Activated naive CD4-positive, alpha-beta T cell treated with Interleukin-2 at 50 U/mL for 16 hours (primary cell): ENCODE results near the gene RHBDL1.

Experiments used
- DNase-seq: peaks from one replicate; pipeline ENCODE4 v3.0.0-alpha.2; 2020

RHBDL1 gene

DNA sequence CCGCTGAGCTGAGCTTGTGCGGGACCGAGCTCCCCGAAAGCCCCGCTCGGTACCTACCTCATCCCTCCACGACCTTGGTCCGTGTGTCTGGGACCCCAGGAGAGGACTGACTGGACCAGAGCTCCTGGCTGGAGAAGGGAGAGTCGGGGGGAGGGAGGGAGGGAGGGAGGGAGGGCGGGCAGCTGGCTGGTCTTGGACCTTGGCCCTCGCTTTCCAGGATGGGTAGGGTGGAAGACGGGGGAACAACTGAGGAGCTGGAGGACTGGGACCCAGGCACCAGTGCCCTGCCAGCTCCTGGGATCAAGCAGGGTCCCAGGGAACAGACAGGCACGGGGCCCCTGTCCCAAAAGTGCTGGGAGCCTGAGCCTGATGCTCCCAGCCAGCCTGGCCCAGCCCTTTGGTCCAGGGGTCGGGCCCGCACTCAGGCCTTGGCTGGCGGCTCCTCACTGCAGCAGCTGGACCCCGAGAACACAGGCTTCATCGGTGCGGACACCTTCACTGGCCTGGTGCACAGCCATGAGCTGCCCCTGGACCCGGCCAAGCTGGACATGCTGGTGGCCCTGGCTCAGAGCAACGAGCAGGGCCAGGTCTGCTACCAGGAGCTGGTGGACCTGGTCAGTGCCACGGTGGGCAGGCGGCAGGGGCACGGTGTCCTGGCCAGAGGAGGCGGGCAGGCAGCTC is 553 bp downstream of the RHBDL1 start:
- DNase-seq = no peak

DNA sequence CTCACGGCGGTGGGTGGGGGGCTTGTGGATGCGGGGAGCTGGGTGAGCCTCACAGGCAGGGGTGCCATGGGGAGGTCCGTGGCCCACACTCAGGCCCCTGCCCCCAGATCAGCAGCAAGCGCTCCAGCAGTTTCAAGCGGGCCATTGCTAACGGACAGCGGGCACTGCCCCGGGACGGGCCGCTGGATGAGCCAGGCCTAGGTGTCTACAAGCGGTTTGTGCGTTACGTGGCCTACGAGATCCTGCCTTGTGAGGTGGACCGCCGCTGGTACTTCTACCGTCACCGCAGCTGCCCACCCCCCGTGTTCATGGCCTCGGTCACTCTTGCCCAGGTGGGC is 1.1 kb downstream of the RHBDL1 start:
- no peak for DNase-seq

DNA sequence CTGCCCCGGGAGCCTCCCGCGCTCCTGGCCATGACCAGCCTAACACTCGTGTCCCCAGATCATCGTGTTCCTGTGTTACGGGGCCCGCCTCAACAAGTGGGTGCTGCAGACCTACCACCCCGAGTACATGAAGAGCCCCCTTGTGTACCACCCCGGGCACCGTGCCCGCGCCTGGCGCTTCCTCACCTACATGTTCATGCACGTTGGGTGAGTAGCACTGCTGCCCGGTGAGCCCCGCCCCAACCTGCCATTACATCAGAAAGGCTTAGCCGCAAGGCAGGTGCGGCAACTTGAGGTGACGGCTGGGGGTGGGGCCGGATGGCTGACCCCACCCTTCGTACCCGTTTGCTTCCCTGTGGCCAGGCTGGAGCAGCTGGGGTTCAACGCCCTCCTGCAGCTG is 1.4 kb downstream of the RHBDL1 start:
- peak; percentile 28 for DNase-seq

DNA sequence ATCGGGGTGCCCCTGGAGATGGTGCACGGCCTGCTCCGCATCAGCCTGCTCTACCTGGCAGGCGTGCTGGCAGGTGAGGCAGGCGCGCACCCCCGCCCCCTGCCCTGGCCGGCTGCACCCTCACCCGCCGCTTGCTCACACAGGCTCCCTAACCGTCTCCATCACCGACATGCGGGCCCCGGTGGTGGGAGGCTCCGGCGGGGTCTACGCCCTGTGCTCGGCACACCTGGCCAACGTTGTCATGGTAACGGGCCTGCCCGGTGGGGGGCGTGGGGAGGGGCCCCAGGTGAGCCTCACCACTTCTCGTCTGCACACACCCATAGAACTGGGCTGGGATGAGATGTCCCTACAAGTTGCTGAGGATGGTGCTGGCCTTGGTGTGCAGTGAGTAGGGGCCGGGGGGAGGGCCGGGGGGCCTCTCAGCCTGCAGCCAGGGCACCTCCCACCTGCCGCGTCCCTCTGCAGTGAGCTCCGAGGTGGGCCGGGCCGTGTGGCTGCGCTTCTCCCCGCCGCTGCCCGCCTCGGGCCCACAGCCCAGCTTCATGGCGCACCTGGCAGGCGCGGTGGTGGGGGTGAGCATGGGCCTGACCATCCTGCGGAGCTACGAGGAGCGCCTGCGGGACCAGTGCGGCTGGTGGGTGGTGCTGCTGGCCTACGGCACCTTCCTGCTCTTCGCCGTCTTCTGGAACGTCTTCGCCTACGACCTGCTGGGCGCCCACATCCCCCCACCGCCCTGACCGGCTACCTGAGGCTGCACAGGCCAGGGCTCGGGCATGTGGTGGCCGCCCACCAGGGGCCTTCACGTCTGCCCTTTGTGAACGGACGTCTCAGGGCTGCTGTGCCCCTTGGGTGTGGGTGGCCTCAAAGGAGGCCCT is 2.1 kb downstream of the RHBDL1 start:
- DNase-seq = no peak

DNA sequence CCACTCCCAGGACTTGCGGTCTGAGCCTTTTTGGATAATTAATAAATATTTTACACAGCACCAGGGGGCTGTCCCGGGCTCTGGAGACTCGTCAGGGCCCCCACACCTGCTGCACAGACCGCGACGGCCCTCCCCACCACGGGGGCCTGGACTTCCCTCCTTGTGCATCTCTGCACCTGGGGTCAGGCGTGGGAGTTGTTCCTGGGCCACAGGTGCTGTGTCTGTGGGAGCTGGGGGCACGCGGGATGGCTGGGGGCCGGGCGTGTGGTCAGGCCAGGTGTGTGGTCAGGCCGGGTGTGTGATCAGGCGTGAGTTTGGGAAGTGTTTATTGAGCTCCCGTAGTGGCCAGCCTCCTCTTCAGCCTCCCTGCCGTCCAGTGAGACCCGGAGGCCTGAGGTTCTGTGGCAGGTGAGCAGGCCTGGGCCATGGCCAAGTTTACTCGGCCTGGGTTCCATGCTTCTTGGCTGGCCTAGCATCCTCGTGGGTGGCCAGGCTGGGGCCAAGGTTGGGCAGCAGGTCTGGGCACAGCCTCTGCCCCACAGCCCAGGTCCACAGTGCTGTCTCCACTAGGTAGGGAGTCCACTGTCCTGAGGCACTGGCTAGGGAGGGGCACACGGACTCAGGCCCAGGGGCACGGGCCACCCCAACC is 2.9 kb downstream of the RHBDL1 start:
- no peak for DNase-seq

DNA sequence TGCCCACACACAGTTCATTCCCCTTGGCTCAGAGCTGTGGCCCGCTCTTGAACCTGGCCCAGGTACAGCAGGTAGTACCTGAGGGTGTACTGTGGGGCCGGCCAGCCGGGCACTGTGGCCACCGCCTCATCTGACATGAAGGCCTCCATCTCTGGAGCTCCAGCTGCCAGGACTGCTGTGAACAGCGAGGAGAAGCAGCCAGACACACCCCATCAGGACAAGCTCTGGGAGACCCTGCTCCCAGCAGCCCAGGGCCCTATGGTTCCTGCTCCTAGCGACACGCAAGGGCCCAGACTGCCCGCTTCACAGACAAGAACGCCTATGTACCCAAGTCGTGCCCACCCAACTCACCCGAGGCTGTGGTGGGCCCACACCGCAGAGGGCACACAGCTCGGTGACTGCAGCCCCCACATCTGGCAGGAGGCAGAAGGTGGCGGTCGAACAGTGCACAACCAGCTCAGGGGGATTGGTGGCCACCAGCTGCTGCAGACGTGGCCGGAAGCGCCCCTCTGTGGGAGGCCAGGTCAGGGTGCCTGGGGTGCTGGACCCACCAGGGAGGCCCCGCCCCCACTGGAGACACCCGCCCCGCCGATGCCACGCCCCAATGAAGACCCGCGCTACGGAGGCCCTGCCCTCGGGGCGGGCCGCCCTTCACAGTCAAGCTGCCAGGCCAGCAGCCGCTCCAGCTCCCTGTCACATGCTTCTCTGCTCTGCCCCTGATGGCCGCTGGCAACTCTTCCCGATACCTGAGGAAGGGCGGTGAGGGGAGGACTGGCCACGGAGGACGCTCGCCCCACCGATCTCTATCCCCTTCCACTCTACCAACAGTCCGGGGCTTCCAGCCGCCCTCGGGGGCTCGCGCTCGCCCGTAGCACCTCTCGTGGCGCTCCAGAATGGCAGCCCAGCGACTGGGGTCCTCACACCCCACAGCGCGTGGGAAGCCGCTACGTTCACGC is 3.7 kb downstream of the RHBDL1 start:
- peak; percentile 53 for DNase-seq

DNA sequence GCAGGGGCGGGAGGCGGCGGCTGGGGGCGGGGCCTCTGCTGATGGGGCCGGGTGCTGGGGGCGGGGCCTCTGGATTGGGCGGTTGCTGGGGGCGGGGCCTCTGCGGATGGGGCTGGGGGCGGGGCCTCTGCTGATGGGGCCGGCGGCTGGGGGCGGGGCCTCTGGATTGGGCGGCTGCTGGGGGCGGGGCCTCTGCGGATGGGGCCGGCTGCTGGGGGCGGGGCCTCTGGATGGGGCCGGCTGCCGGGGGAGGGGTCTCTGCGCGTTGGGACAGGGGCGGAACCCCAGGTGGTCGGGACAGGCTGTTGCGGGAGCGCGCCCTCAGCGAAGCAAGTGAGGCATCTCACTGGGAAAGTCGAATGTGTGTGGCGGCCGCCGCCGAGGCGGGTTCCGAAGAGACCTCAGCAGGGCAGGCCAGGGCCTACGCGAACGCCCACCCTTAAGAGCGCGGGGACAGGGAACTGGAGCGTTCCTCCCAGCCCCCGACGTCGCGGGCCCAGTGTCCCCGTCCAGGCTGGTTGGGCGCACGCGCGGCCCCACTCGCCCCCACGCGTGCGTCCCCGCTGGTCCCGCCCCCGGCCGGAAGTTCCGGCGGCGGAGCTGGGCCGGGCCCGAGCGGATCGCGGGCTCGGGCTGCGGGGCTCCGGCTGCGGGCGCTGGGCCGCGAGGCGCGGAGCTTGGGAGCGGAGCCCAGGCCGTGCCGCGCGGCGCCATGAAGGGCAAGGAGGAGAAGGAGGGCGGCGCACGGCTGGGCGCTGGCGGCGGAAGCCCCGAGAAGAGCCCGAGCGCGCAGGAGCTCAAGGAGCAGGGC is 4.5 kb downstream of the RHBDL1 start, which contains the start of gene STUB1:
Gene STUB1 (plus strand): TSS at position 597 of the 811 bp plus-strand sequence. CDS start 116 bp downstream, at position 713.
- peak; percentile 88 for DNase-seq

DNA sequence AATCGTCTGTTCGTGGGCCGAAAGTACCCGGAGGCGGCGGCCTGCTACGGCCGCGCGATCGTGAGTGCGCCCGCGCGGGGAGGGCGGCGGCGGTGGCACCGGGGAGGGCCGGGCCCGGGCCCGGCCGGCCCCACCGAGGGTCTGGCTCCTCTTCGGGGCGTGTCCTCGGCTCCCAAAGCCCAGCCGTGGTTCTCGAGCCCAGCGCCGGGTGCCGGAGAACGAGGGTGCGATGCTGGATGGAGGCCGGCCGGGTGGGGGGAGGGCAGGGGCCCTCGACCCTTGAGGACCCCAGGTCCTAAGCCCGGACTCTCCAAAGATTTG is 5.1 kb downstream of the RHBDL1 start:
- DNase-seq = no peak

DNA sequence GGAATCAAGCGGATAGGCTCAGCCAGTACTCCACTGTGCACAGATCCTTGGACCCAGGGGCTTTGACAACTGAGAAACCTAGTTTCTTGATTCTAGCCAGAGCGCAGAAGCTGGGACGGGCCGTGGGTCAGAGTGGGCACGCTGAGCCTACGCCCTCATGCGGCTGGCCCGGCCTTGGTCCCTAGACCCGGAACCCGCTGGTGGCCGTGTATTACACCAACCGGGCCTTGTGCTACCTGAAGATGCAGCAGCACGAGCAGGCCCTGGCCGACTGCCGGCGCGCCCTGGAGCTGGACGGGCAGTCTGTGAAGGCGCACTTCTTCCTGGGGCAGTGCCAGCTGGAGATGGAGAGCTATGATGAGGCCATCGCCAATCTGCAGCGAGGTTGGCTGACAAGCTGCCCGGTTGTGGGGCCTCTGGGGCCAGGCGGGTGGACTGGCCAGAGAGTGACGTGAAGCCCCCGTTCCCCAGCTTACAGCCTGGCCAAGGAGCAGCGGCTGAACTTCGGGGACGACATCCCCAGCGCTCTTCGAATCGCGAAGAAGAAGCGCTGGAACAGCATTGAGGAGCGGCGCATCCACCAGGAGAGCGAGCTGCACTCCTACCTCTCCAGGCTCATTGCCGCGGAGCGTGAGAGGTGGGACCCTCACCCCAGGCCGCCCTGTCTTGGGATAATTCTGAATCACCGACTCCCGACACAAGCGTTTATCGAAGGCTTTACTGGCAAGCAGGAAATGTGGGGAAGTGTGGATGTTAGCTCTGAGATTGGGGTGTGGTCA is 5.7 kb downstream of the RHBDL1 start:
- no peak for DNase-seq

DNA sequence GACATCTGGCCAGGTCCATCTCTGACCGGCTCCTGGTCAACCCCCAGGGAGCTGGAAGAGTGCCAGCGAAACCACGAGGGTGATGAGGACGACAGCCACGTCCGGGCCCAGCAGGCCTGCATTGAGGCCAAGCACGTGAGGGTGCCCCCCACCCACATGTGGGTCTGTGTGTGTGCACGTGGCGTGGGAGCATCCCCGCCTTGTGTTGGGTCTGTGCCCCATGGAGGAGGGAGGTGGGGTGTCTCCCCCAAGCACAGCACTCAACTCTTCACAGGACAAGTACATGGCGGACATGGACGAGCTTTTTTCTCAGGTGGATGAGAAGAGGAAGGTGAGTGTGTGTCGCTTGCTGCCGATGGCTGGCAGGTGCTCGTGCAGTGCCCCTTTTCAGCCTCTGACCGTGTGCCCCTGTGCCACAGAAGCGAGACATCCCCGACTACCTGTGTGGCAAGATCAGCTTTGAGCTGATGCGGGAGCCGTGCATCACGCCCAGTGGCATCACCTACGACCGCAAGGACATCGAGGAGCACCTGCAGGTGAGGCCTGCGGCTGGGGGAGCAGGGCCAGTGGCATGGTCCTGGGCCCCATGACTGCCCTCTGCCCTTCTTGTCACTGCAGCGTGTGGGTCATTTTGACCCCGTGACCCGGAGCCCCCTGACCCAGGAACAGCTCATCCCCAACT is 6.4 kb downstream of the RHBDL1 start:
- DNase-seq = no peak

DNA sequence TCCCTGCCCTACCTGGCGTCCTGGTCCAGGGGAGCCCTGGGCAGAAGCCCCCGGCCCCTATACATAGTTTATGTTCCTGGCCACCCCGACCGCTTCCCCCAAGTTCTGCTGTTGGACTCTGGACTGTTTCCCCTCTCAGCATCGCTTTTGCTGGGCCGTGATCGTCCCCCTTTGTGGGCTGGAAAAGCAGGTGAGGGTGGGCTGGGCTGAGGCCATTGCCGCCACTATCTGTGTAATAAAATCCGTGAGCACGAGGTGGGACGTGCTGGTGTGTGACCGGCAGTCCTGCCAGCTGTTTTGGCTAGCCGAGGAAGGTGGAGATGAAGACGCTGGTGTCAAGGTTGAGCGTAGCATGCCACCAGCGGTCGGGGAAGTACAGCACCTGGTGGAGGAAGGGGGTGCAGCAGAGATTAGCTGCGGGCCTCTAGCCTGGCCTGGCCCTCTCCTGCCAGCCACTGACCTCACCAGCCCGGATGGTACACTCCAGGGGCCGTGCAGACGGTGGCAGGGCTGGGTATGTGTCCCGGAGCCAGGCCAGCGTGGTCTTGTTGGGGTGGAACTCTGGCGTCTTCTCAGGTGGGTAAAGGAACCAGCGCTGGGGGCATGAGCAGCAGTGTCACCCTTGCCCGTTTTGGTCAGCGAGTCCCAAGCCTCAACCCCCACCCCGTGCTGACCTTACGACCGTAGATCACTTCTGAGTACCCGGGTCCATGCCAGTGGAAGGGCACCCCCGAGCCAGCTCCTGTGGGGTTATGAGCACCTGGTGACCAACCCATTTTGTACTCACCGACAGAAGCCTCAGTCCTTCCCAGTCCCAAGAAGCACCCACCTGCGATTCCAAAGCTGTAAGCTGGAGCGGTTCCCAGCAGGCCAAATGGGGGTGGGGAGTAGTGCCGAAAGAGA is 7.3 kb downstream of the RHBDL1 start:
- DNase-seq = no peak

DNA sequence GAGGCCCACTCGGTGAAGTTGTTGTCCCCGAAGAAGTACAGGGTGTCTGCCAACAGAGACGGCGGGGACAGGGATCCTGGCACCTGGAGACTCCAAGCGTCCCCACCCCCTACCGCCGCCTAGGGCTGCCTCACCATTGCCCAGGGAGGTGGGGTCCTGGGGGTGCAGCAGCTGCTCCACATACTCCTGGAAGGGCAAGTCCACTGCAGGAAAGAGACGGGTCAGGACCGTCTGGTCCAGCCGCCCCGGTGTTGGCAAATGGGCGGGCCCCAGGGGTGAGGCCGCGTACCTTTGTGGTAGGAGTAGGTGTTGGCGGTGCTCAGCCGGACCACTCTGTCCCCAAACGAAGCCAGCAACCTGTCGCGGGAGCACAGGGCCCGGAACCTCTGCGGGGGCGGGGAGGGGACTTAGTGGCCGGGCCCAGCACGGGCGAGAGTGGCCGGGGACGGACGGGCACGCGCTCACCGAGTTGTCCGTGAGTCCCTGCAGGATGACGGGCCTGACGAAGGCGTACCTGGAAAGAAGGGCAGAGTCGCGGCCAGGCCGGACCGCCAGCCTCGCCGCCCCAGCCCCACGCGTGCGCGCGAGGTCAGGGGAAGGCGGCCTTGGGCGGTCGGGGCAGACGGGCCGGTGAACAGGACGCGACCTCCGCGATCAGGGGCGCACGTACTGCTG is 8.1 kb downstream of the RHBDL1 start:
- no peak for DNase-seq

DNA sequence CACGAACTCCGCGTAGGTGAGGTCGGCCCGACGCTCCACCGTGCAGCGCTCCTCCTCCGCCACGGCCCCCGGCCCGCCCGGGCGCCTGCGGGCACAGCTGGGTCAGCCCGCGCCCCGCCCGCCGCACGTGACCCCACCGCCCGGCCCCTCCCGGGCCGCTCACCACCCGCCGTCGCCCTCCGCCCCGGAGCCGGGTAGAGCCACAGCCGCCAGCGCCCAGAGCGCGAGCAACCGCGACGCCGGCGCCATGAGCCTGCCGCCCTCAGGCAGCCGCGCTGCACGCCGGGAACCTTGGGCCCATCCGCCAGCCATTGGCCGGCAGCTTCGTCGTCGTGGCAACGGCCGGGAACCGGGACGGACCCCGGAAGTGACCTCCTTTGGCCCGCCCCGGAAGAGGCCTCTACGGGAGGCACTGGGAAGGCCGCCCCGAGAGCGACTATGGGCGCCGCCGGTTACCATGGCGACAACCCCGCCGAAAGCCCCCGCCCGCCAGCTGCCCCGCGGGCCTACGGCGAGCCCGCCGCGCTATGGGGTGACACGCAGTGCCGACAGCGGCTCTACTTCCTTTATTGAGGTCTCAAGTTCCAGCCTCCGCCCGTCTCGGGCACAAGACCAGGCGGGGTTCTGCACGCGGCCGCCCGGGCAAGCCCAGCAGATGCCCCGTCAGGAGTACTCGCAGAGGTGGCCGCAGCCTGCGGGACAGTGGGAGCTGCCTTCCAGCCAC is 8.8 kb downstream of the RHBDL1 start, which contains the start of gene JMJD8:
Gene JMJD8 (minus strand): TSS at position 264 of the 724 bp plus-strand sequence. CDS start 15 bp downstream, at position 249.
- peak; percentile 99 for DNase-seq

DNA sequence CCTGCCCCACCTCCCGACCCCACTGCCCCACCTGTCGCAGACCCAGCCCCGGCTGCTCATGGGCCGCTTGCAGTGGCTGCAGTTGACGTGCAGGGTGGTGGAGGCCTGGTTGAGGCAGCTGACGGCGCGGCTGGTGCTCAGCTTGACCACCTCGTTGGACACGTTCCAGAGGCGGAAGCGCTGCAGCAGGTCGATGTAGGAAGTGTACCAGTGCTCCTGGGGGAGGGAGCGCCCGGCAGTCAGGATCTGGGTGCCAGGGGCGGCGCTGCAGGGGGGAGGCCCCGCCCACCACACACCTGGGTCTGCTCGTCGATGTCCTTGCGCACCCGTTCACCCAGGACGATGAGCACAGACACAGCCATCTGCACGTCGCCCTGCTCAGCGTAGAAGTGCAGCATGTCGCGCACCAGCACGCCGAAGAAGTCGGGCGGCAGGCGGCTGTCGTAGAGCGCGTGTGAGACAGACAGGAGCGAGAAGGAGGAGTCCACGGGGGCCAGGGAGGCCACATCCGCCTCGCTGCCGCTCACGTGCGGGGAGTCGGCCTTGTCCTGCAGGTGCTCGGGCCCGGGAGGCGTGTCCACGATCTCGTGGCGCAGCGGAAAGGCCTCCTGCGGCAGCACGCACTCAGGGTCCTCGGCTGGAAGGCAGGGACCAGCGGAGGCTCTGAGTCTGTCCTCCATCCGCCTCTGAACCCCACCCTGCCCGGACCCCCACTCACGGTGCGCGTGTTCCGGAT is 9.7 kb downstream of the RHBDL1 start:
- no peak for DNase-seq

DNA sequence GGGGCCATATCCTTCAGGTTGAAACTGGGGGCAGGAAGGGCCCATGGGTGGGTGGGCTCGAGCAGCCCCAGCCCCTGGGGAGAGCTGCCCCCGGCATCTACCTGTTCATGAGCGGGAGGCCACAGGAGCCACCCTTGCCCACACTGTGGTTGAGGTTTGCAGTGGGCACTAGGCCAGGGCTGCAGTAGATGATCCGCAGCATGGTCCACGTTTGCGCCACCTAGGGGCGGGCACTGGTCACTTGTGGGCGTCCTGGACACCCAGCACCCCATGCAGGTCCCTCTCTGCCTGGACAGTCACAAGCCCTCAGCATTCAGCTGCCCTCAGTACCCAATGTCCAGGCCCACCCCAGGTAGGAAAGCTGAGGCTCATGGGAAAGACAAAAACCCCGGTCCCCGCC is 10.5 kb downstream of the RHBDL1 start:
- DNase-seq = no peak

DNA sequence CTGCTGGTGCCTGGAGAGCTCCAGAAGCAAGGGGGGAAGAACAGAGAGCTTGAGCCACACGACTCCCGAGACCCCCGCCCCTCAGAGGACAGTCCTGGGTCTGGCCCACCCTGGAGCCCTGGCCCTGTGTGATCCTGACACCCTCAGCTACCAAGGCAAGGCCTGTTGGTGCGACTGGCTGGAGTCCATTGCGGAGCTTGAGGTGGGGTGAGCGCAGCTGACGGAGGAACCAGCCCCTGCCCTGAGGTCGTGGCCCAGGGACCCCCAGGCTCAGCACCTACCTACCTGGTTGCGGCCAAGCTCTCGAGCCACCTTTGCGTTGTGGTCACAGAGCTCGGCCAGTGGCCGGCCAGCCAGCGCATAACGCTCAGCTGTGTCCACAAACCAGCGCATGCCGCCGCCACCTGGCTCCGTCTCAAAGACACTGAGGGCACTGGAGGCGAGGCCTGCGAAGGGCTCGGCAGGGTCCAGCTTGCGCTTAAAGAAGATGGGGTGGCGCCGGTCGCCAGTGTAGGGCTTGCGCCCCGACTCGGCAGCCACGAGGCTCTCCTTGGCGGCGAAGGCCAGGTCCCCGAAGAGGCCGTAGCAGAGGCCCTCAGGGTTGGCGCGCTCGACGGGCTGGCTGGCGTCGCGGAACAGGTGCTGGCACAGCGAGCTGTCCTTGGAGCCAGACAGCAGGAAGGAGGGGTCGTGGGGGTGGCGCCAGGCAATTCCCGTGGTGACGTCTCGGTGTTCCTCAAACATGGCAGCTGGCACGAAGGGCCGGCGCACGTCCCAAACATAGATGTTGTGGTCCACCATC is 11.2 kb downstream of the RHBDL1 start:
- DNase-seq = no peak
